Astrocyte (in vitro differentiated cells and primary cell): ENCODE results near the gene ETV5. TPM values are rescaled to one million over a fixed set of nuclear protein-coding genes. Genes with fewer than 3 reads are reported as not detected.

Experiments used
- DNase-seq: peaks from one replicate; pipeline ENCODE4 v3.0.0-alpha.2; 2010; ENCODE audit warnings: low read depth
- FAIRE-seq: peaks from 2 replicates; lab custom pipeline; 2011; peaks lifted over from hg19 to GRCh38; lab: Jason Lieb, UNC
- H2AFZ ChIP-seq: 2 replicates; pipeline ENCODE4 v1.6.0; 2012; ENCODE audit warnings: low read depth, low read length, inconsistent platforms
- H3K27ac ChIP-seq: 2 replicates; pipeline ENCODE4 v1.5.1; 2011; ENCODE audit warnings: low read depth, low read length, inconsistent platforms
- H3K27me3 ChIP-seq: 2 replicates; pipeline ENCODE4 v1.6.0; 2011; ENCODE audit warnings: low read length, inconsistent platforms; ENCODE audit not compliant: insufficient read depth
- H3K36me3 ChIP-seq: 2 replicates; pipeline ENCODE4 v1.5.1; 2011; ENCODE audit warnings: low read length, inconsistent platforms; ENCODE audit not compliant: insufficient read depth
- H3K4me1 ChIP-seq: 2 replicates; pipeline ENCODE4 v1.5.1; 2011; ENCODE audit warnings: low read length, inconsistent platforms; ENCODE audit not compliant: insufficient read depth
- H3K4me2 ChIP-seq: 2 replicates; pipeline ENCODE4 v1.6.0; 2012; ENCODE audit warnings: low read length, inconsistent platforms
- H3K4me3 ChIP-seq: 2 replicates; pipeline ENCODE4 v1.5.1; 2011; ENCODE audit warnings: low read depth, mild to moderate bottlenecking, low read length, inconsistent platforms; ENCODE audit not compliant: insufficient read depth
- H3K79me2 ChIP-seq: 2 replicates; pipeline ENCODE4 v1.6.0; 2012; ENCODE audit warnings: mild to moderate bottlenecking, low read length, inconsistent platforms; ENCODE audit not compliant: insufficient read depth
- H3K9ac ChIP-seq: 2 replicates; pipeline ENCODE4 v1.6.0; 2012; ENCODE audit warnings: mild to moderate bottlenecking, low read length, inconsistent platforms
- H3K9me3 ChIP-seq: 2 replicates; pipeline ENCODE4 v1.5.1; 2012; ENCODE audit warnings: low read depth, mild to moderate bottlenecking, low read length, inconsistent platforms; ENCODE audit not compliant: insufficient read depth
- H4K20me1 ChIP-seq: 2 replicates; pipeline ENCODE4 v1.6.0; 2012; ENCODE audit warnings: low read length, inconsistent platforms; ENCODE audit not compliant: insufficient read depth
- H3K27ac Mint-ChIP-seq: one replicate; pipeline ENCODE4 v1.8.0; 2021; ENCODE audit warnings: mild to moderate bottlenecking, mixed read lengths; ENCODE audit not compliant: unreplicated experiment
- H3K27me3 Mint-ChIP-seq: one replicate; pipeline ENCODE4 v1.8.0; 2021; ENCODE audit warnings: low read depth, mixed read lengths; ENCODE audit not compliant: unreplicated experiment
- H3K36me3 Mint-ChIP-seq: one replicate; pipeline ENCODE4 v1.8.0; 2021; ENCODE audit warnings: low read depth, mixed read lengths; ENCODE audit not compliant: unreplicated experiment
- H3K4me1 Mint-ChIP-seq: one replicate; pipeline ENCODE4 v1.8.0; 2021; ENCODE audit warnings: low read depth, mixed read lengths; ENCODE audit not compliant: unreplicated experiment
- H3K4me3 Mint-ChIP-seq: one replicate; pipeline ENCODE4 v1.8.0; 2021; ENCODE audit warnings: mild to moderate bottlenecking, moderate library complexity, mixed read lengths; ENCODE audit not compliant: unreplicated experiment
- H3K9me3 Mint-ChIP-seq: one replicate; pipeline ENCODE4 v1.8.0; 2021; ENCODE audit warnings: mild to moderate bottlenecking, mixed read lengths; ENCODE audit not compliant: unreplicated experiment
- EZH2 ChIP-seq: IDR thresholded peaks from 2 replicates; pipeline ENCODE4 v1.6.1; 2012; ENCODE audit warnings: mild to moderate bottlenecking, low read length, inconsistent platforms; ENCODE audit not compliant: insufficient read depth
- total RNA-seq: library from RNA; stranded (reverse); gene quantifications from 2 replicates; pipeline ENCODE4 v1.2.1, GENCODE V29; 2021
- TF ChIP-seq, protein P1 (sequence below): IDR thresholded peaks from 2 replicates; pipeline ENCODE4 v1.5.1; 2011; ENCODE audit warnings: low read depth, mild to moderate bottlenecking, inconsistent platforms, low read length, moderate library complexity; ENCODE audit not compliant: insufficient read depth

The ETV5 gene
- total RNA-seq, 1 donor from 2014 or later: 55.3 TPM

DNA sequence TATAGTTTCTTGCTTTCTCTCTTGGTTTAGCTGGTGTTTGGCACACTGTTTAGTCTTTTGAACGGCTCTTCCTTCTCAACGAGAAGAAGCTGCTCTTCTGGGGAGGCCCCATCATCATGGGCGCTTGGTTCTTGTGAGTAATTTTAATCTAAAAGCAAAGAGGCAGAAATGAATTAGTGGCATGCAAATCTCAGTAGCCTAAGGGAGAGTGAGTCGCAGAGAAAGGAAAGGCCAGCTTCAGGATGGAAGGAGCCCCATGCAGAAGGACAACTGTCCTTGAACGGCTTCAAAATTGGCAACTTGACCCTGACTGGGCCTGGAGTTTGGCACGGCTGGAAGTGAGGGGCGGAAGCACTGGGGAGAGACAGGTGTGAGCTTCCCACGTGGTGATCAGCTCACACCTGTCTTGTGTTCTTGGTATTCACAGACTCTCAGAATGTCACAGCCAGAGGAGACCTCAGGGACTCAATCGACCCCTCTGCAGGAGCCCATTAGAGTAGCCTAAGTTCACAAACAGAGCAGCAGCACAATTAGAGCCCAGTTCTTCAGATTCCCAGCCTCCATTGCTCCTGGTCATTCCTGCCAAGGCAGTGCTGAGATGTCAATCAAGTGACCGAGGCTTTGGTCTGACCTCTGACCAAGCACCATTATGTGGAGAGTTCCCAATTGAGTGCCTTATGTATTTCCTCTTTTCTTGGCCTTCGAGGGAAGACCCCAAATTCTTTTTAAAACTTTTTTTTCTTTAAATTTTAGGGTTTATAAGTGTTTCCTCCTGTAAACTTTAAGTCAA is 41.3 kb upstream of the ETV5 start:
- no peak overlapping the region for H2AFZ ChIP-seq
- FAIRE-seq (no peak), DNase-seq (no peak)
- Mint-ChIP-seq H3K27ac (no peak overlapping the region), H3K36me3 (peaks cover 1% of the 10 kb centered on the region), H3K9me3 (peaks cover 5% of the 10 kb centered on the region), H3K4me3 (no peak overlapping the region), H3K4me1 (peaks cover 7% of the 10 kb centered on the region), H3K27me3 (peaks cover 24% of the 10 kb centered on the region)
- no peaks in the 10 kb centered on the region for H3K79me2 ChIP-seq
- no peaks in the 10 kb centered on the region for H3K9me3 ChIP-seq
- no peaks in the 10 kb centered on the region for H3K36me3 ChIP-seq
- H3K9ac ChIP-seq: no peak overlapping the region
- H3K4me3 ChIP-seq: no peak overlapping the region
- peaks cover 5% of the 10 kb centered on the region for H3K27me3 ChIP-seq
- no peaks in the 10 kb centered on the region for H4K20me1 ChIP-seq
- H3K4me1 ChIP-seq: no peaks in the 10 kb centered on the region
- no peak overlapping the region for H3K4me2 ChIP-seq
- TF ChIP-seq EZH2: no peak
- TF ChIP-seq, protein P1, sequence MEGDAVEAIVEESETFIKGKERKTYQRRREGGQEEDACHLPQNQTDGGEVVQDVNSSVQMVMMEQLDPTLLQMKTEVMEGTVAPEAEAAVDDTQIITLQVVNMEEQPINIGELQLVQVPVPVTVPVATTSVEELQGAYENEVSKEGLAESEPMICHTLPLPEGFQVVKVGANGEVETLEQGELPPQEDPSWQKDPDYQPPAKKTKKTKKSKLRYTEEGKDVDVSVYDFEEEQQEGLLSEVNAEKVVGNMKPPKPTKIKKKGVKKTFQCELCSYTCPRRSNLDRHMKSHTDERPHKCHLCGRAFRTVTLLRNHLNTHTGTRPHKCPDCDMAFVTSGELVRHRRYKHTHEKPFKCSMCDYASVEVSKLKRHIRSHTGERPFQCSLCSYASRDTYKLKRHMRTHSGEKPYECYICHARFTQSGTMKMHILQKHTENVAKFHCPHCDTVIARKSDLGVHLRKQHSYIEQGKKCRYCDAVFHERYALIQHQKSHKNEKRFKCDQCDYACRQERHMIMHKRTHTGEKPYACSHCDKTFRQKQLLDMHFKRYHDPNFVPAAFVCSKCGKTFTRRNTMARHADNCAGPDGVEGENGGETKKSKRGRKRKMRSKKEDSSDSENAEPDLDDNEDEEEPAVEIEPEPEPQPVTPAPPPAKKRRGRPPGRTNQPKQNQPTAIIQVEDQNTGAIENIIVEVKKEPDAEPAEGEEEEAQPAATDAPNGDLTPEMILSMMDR: no peak
- no peak overlapping the region for H3K27ac ChIP-seq

DNA sequence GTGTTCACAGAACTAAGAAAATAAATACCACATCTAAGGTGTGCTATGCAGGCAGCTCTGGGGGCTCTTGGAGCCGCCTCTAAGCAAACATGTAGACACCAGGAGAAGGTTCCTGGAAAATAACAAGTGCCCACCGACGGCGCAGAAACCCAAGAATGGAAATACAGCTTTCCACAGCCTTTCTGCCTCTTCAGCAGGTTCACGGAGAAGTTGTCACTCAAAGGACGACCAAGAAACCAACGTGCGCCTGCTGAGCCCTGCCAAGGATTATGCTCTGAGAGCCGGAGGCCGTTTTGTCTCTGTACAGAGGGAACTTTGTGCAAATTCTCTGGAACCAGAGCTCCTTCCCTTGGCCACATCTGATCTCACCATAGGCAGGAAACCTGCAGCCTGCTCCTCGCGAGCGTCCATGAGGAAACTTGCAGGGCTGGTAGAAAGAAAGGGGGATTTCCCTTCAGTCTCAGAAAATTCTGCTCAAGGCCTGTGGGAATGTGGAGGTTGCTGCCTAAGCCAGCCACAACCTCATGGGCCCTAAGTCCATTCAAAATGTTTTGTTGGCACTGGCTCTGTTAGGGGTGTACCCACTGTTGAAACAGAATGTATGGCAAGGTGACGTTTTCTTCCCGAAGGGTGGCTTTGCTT is 40.6 kb upstream of the ETV5 start:
- Mint-ChIP-seq H3K4me3 (no peak overlapping the region), H3K27me3 (peaks cover 29% of the 10 kb centered on the region), H3K27ac (no peak overlapping the region), H3K9me3 (peaks cover 5% of the 10 kb centered on the region), H3K4me1 (peaks cover 7% of the 10 kb centered on the region), H3K36me3 (peaks cover 1% of the 10 kb centered on the region)
- Histone ChIP-seq H3K27me3 (peaks cover 5% of the 10 kb centered on the region), H3K4me3 (no peak overlapping the region), H3K9me3 (no peaks in the 10 kb centered on the region), H3K4me2 (no peak overlapping the region), H3K79me2 (no peaks in the 10 kb centered on the region), H3K36me3 (no peaks in the 10 kb centered on the region), H3K9ac (no peak overlapping the region), H3K4me1 (no peaks in the 10 kb centered on the region), H3K27ac (no peak overlapping the region), H4K20me1 (no peaks in the 10 kb centered on the region), H2AFZ (no peak overlapping the region)
- TF ChIP-seq, protein P1: no peak
- TF ChIP-seq EZH2: no peak
- DNase-seq (no peak), FAIRE-seq (no peak)

DNA sequence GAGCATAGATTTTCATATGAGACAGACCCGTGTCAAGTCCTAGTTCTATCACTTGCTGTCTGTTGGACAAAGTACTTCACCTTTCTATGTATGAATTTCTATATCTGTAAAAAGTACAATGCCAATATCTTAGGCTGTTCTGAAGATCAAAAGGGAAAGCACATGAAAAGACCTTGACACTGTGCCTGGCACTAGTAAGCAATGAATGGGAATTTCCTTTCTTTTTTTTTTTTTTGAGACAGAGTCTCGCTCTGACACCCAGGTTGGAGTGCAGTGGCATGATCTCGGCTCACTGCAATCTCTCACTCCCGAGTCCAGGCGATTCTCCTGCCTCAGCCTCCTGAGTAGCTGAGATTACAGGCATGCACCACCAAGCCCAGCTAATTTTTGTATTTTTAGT is 35.4 kb upstream of the ETV5 start:
- Histone ChIP-seq H3K9me3 (no peaks in the 10 kb centered on the region), H3K36me3 (no peaks in the 10 kb centered on the region)
- H3K9me3 Mint-ChIP-seq: no peaks in the 10 kb centered on the region

More for the DNA sequence above, 35.4 kb upstream of the ETV5 start:
- Mint-ChIP-seq H3K27me3 (peaks cover 24% of the 10 kb centered on the region), H3K27ac (no peak overlapping the region), H3K4me3 (no peak overlapping the region), H3K4me1 (peaks cover 12% of the 10 kb centered on the region), H3K36me3 (no peaks in the 10 kb centered on the region)
- no peak for TF ChIP-seq EZH2
- TF ChIP-seq, protein P1: no peak
- peaks cover 2% of the 10 kb centered on the region for H3K27me3 ChIP-seq
- no peak overlapping the region for H3K9ac ChIP-seq
- no peak overlapping the region for H3K27ac ChIP-seq
- H3K4me2 ChIP-seq: no peak overlapping the region
- no peak overlapping the region for H3K4me3 ChIP-seq
- FAIRE-seq: no peak
- DNase-seq: no peak
- H2AFZ ChIP-seq: no peak overlapping the region
- H3K79me2 ChIP-seq: no peaks in the 10 kb centered on the region
- no peaks in the 10 kb centered on the region for H4K20me1 ChIP-seq
- no peaks in the 10 kb centered on the region for H3K4me1 ChIP-seq
